ENCODE data around the gene ZNF750.

The ZNF750 gene

GRCh38 chr17:82839617-82840292 lies at the start of gene ZNF750:
TSS of gene ZNF750 (minus strand) at chr17:82840022. CDS start at chr17:82832454, 7,568 bp downstream.
- DNase-seq (ENCODE audit: low spot score): no peak
- no peaks in the 10 kb centered on the region for H3K9me3 Mint-ChIP-seq
- H3K4me3 Mint-ChIP-seq: no peak within 1 kb of the TSS
- no peaks in the 10 kb centered on the region for H3K36me3 Mint-ChIP-seq (ENCODE audit: low read depth)
- peaks cover 3% of the 10 kb centered on the region for H3K4me1 Mint-ChIP-seq (ENCODE audit: low read depth)
- H3K27ac Mint-ChIP-seq: no peak within 1 kb of the TSS
- H3K27me3 Mint-ChIP-seq (ENCODE audit: low read depth): no peaks in the 10 kb centered on the region

- Mint-ChIP-seq H3K27me3 (ENCODE audit: low read depth) (no peaks in the 10 kb centered on the region), H3K4me3 (no peak overlapping the region), H3K4me1 (ENCODE audit: low read depth) (peaks cover 55% of the 10 kb centered on the region), H3K36me3 (ENCODE audit: low read depth) (peaks cover 39% of the 10 kb centered on the region), H3K27ac (no peak overlapping the region), H3K9me3 (no peaks in the 10 kb centered on the region)
- DNase-seq (ENCODE audit: low spot score): no peak
Measured at GRCh38 chr17:82888583-82889495, 49.0 kb upstream of the ZNF750 start.

GRCh38 chr17:82887255-82888164 lies 47.7 kb upstream of the ZNF750 start:
- no peaks in the 10 kb centered on the region for H3K9me3 Mint-ChIP-seq
- H3K4me1 Mint-ChIP-seq (ENCODE audit: low read depth): peaks cover 50% of the 10 kb centered on the region
- H3K27me3 Mint-ChIP-seq (ENCODE audit: low read depth): no peaks in the 10 kb centered on the region
- H3K27ac Mint-ChIP-seq: peak overlapping the region; percentile 71
- no peak for DNase-seq (ENCODE audit: low spot score)
- H3K4me3 Mint-ChIP-seq: peak overlapping the region; percentile 54
- peaks cover 32% of the 10 kb centered on the region for H3K36me3 Mint-ChIP-seq (ENCODE audit: low read depth)

GRCh38 chr17:82884970-82885353 lies 45.1 kb upstream of the ZNF750 start:
- H3K36me3 Mint-ChIP-seq (ENCODE audit: low read depth): peaks cover 27% of the 10 kb centered on the region
- H3K9me3 Mint-ChIP-seq: no peaks in the 10 kb centered on the region
- DNase-seq (ENCODE audit: low spot score): no peak
- H3K27ac Mint-ChIP-seq: peak overlapping the region; percentile 97
- H3K27me3 Mint-ChIP-seq (ENCODE audit: low read depth): no peaks in the 10 kb centered on the region
- H3K4me1 Mint-ChIP-seq (ENCODE audit: low read depth): peaks cover 53% of the 10 kb centered on the region
- peak overlapping the region; percentile 82 for H3K4me3 Mint-ChIP-seq

- Mint-ChIP-seq H3K9me3 (no peaks in the 10 kb centered on the region), H3K27ac (peak overlapping the region; percentile 97), H3K4me1 (ENCODE audit: low read depth) (peaks cover 54% of the 10 kb centered on the region), H3K27me3 (ENCODE audit: low read depth) (no peaks in the 10 kb centered on the region), H3K36me3 (ENCODE audit: low read depth) (peaks cover 26% of the 10 kb centered on the region), H3K4me3 (peak overlapping the region; percentile 82)
- no peak for DNase-seq (ENCODE audit: low spot score)
Measured at GRCh38 chr17:82884341-82884969, 44.6 kb upstream of the ZNF750 start.

- no peaks in the 10 kb centered on the region for H3K27me3 Mint-ChIP-seq (ENCODE audit: low read depth)
- peak overlapping the region; percentile 69 for H3K4me3 Mint-ChIP-seq
- no peaks in the 10 kb centered on the region for H3K9me3 Mint-ChIP-seq
- peaks cover 34% of the 10 kb centered on the region for H3K36me3 Mint-ChIP-seq (ENCODE audit: low read depth)
- peak overlapping the region; percentile 97 for H3K27ac Mint-ChIP-seq
- H3K4me1 Mint-ChIP-seq (ENCODE audit: low read depth): peaks cover 57% of the 10 kb centered on the region
- no peak for DNase-seq (ENCODE audit: low spot score)
Measured at GRCh38 chr17:82883419-82884031, 43.7 kb upstream of the ZNF750 start.

GRCh38 chr17:82882715-82883418 lies 43.0 kb upstream of the ZNF750 start:
- Mint-ChIP-seq H3K4me3 (peak overlapping the region; percentile 80), H3K9me3 (no peaks in the 10 kb centered on the region), H3K27ac (peak overlapping the region; percentile 87), H3K27me3 (ENCODE audit: low read depth) (no peaks in the 10 kb centered on the region), H3K4me1 (ENCODE audit: low read depth) (peaks cover 61% of the 10 kb centered on the region), H3K36me3 (ENCODE audit: low read depth) (peaks cover 34% of the 10 kb centered on the region)
- peak; percentile 68 for DNase-seq (ENCODE audit: low spot score)

GRCh38 chr17:82881900-82882714 lies 42.3 kb upstream of the ZNF750 start:
- H3K27me3 Mint-ChIP-seq (ENCODE audit: low read depth): no peaks in the 10 kb centered on the region
- peaks cover 55% of the 10 kb centered on the region for H3K4me1 Mint-ChIP-seq (ENCODE audit: low read depth)
- H3K4me3 Mint-ChIP-seq: peak overlapping the region; percentile 80
- no peak for DNase-seq (ENCODE audit: low spot score)
- H3K36me3 Mint-ChIP-seq (ENCODE audit: low read depth): peaks cover 27% of the 10 kb centered on the region
- peak overlapping the region; percentile 87 for H3K27ac Mint-ChIP-seq
- H3K9me3 Mint-ChIP-seq: no peaks in the 10 kb centered on the region

GRCh38 chr17:82881324-82881823 lies 41.6 kb upstream of the ZNF750 start:
- peak overlapping the region; percentile 80 for H3K4me3 Mint-ChIP-seq
- H3K27ac Mint-ChIP-seq: peak overlapping the region; percentile 87

GRCh38 chr17:82880620-82881323 lies 41.0 kb upstream of the ZNF750 start:
- Mint-ChIP-seq H3K36me3 (ENCODE audit: low read depth) (peaks cover 23% of the 10 kb centered on the region), H3K27me3 (ENCODE audit: low read depth) (no peaks in the 10 kb centered on the region), H3K4me3 (no peak overlapping the region), H3K9me3 (no peaks in the 10 kb centered on the region), H3K4me1 (ENCODE audit: low read depth) (peaks cover 58% of the 10 kb centered on the region), H3K27ac (no peak overlapping the region)
- no peak for DNase-seq (ENCODE audit: low spot score)

More at GRCh38 chr17:82881324-82881823, 41.6 kb upstream of the ZNF750 start:
- no peak for DNase-seq (ENCODE audit: low spot score)
- no peaks in the 10 kb centered on the region for H3K27me3 Mint-ChIP-seq (ENCODE audit: low read depth)
- peaks cover 60% of the 10 kb centered on the region for H3K4me1 Mint-ChIP-seq (ENCODE audit: low read depth)
- no peaks in the 10 kb centered on the region for H3K9me3 Mint-ChIP-seq
- H3K36me3 Mint-ChIP-seq (ENCODE audit: low read depth): peaks cover 23% of the 10 kb centered on the region

GRCh38 chr17:82879241-82879640 lies 39.4 kb upstream of the ZNF750 start:
- Mint-ChIP-seq H3K9me3 (no peaks in the 10 kb centered on the region), H3K27ac (no peak overlapping the region), H3K4me1 (ENCODE audit: low read depth) (peaks cover 50% of the 10 kb centered on the region), H3K27me3 (ENCODE audit: low read depth) (no peaks in the 10 kb centered on the region), H3K4me3 (no peak overlapping the region), H3K36me3 (ENCODE audit: low read depth) (peaks cover 21% of the 10 kb centered on the region)
- DNase-seq (ENCODE audit: low spot score): no peak
